ENCODE measurements around the gene ACSL4.

- TF ChIP-seq CTCF (IDR thresholded peaks at IDR 0.05) (no peak), POLR2A (IDR thresholded peaks at IDR 0.05) (no peak), POLR2AphosphoS5 (IDR thresholded peaks at IDR 0.05) (no peak)
Observed at GRCh38 chrX:109719264-109719663, 13.8 kb downstream of the ACSL4 start.

Data from breast epithelium (tissue), 3 donors.